Activated T-helper 2 cell treated with anti-CD3 and anti-CD28 coated beads, Interferon-gamma antibody, Interleukin-2, Interleukin-4, amounts not matched to agents 10 μg/mL and 5 μg/mL and 100 μg/mL, durations not matched to agents 14 hours and 24 hours and 36 hours (primary cell): ENCODE data around the gene TTYH1. TPM values are rescaled to one million over a fixed set of nuclear protein-coding genes. Genes with fewer than 3 reads are reported as not detected.

ENCODE experiments used
- DNase-seq: peaks from one replicate; pipeline ENCODE4 v3.0.0; 2021; ENCODE audit warnings: low spot score
- H3K27ac Mint-ChIP-seq: one replicate; pipeline ENCODE4 v1.8.0; 2021; ENCODE audit warnings: mixed read lengths
- H3K27me3 Mint-ChIP-seq: one replicate; pipeline ENCODE4 v1.8.0; 2021; ENCODE audit warnings: low read depth, mixed read lengths
- H3K36me3 Mint-ChIP-seq: one replicate; pipeline ENCODE4 v1.8.0; 2021; ENCODE audit warnings: low read depth, mixed read lengths
- H3K4me1 Mint-ChIP-seq: one replicate; pipeline ENCODE4 v1.8.0; 2021; ENCODE audit warnings: low read depth, mixed read lengths
- H3K4me3 Mint-ChIP-seq: one replicate; pipeline ENCODE4 v1.8.0; 2021; ENCODE audit warnings: low read depth, mild to moderate bottlenecking, moderate library complexity, mixed read lengths
- H3K9me3 Mint-ChIP-seq: one replicate; pipeline ENCODE4 v1.8.0; 2021; ENCODE audit warnings: mixed read lengths
- intact Hi-C: fragments of 100-400 bp; cut with micrococcal nuclease; formaldehyde crosslinking; loops from one replicate; pipeline ENCODE4 v1.15.1; 2023
- total RNA-seq: library from RNA; stranded (reverse); gene quantifications from 2 replicates; pipeline ENCODE4 v1.2.3, GENCODE V29; 2022

The TTYH1 gene
- total RNA-seq, 1 donor from 2014 or later = 0.50 TPM

DNA sequence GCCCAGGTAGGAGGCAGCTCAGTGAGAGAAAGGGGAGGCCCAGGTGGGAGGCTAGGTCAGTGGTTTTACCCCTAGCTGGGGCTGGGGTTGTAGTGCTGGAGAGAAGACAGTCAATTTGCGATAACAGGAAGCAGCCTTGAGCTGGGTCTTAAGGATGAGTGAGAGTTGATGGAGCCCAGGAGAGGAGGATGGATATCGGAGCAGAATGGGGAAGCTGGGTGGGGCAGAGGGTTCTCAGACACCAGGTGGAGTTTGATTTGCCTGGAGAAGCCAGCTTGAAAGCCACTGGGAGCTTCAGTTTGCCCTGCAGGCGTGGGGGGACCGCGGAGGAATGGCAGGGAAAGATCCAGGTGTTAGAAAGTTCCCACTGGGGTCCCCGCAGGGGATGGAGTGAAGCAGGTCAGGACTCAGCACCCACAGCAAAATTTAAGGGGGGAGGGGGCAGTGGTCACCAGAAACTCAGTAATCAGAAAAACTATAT is 58.7 kb downstream of the TTYH1 start:
- intact Hi-C loops = no loop called here
- no peak overlapping the region for H3K27ac Mint-ChIP-seq
- H3K36me3 Mint-ChIP-seq = no peaks in the 10 kb centered on the region
- H3K27me3 Mint-ChIP-seq = peaks cover 41% of the 10 kb centered on the region
- DNase-seq = no peak
- no peaks in the 10 kb centered on the region for H3K9me3 Mint-ChIP-seq
- H3K4me1 Mint-ChIP-seq = peaks cover 7% of the 10 kb centered on the region
- H3K4me3 Mint-ChIP-seq = no peak overlapping the region

DNA sequence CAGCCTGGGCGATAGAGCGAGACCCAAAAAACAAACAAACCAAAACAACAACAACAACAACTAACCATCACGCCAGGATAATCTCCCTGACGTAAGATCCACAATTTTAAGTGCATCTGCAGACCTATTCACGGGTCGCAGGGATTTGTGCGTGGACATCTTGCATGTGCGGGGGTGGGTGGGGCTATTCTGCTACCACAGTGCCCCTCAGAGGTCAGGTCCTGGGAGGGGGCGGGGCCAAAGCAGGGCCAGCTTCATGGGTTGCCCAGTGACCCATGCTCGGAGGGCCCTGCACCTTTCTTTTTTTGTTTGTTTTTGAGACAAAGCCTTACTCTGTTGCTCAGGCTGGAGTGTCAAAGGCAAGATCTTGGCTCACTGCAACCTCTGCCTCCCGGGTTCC is 60.4 kb downstream of the TTYH1 start:
- no peak for DNase-seq
- Mint-ChIP-seq H3K36me3 (no peaks in the 10 kb centered on the region), H3K27me3 (peaks cover 28% of the 10 kb centered on the region), H3K4me3 (no peak overlapping the region), H3K4me1 (peaks cover 10% of the 10 kb centered on the region), H3K9me3 (no peaks in the 10 kb centered on the region), H3K27ac (no peak overlapping the region)
- intact Hi-C loops = no loop called here

DNA sequence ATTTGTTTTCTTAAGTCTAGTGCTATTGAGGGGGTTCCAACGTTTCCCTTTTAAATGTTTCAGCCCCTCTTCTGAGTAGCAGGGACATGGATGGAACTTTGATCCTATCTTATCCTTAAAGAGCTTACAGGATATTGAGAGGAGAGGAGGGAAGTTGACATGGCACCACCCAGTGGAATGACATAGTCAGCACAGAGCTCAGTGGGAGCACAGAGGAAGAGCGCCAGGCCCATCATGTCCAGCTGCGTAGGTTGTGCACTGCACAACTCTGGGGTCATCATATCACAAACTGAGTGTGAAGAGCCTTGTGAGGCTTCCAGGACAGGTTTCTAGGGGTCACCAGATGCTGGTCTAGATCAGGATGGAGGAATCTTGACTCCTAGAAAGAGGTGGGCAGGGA is 62.4 kb downstream of the TTYH1 start:
- peaks cover 16% of the 10 kb centered on the region for H3K4me1 Mint-ChIP-seq
- no peak overlapping the region for H3K27ac Mint-ChIP-seq
- H3K27me3 Mint-ChIP-seq = peaks cover 25% of the 10 kb centered on the region
- H3K9me3 Mint-ChIP-seq = no peaks in the 10 kb centered on the region
- H3K36me3 Mint-ChIP-seq = no peaks in the 10 kb centered on the region
- H3K4me3 Mint-ChIP-seq = no peak overlapping the region
- no peak for DNase-seq
- intact Hi-C loops = loop anchor here (1.0 kb wide), 1 partner anchor 199 kb away; no protein-coding TSS in a partner anchor

DNA sequence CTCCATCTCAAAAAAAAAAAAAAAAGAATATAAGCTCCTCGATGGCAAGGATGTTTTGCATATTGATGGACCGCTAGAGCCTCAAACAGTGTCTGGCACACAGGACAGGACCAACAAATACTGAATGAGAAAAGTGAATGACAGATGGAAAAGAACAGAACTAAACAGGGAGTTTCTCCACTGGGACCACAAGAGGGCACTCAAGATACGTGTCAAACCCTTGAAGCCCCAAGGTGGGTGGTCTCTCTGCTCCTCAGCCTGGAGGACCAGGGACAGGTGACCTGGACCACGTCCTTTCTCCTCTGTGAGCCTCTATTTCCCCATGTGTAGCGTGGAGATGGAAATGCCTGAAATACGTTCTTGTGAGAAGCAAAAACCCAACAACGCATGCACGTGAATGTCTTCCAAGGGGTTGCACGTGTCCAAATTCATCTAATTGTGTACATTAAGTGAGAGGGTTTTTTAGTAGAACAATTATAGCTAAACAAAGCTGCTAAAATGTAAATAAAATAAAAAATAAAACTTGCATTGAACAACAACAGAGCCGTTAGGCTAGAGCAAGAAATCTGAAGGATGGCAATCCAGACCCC is 63.5 kb downstream of the TTYH1 start:
- Mint-ChIP-seq H3K9me3 (no peaks in the 10 kb centered on the region), H3K27me3 (peaks cover 22% of the 10 kb centered on the region), H3K4me3 (no peak overlapping the region), H3K27ac (no peak overlapping the region), H3K4me1 (peaks cover 14% of the 10 kb centered on the region), H3K36me3 (no peaks in the 10 kb centered on the region)
- DNase-seq = no peak
- intact Hi-C loops = loop anchor here (1.0 kb wide), 1 partner anchor 198 kb away; no protein-coding TSS in a partner anchor

DNA sequence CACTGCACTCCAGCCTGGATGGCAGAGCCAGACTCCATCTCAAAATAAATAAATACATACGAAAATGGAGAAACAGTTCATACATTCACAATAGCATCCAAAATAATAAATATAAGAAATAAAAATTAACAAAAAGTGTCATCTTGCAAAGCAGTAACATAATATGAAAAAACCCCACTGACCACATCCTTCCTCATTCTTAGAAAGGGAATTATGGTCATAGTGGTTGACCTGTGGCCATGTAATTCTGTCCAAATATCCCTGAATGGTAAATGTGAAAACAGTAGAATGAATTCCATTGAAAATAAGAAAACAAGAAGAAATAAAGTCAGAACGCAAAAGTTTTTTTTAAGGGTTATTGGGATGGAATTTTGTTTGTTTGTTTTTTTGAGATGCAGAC is 64.8 kb downstream of the TTYH1 start:
- peaks cover 27% of the 10 kb centered on the region for H3K27me3 Mint-ChIP-seq
- H3K9me3 Mint-ChIP-seq = no peaks in the 10 kb centered on the region
- no peak overlapping the region for H3K27ac Mint-ChIP-seq
- no peak overlapping the region for H3K4me3 Mint-ChIP-seq
- DNase-seq = no peak
- H3K36me3 Mint-ChIP-seq = no peaks in the 10 kb centered on the region
- H3K4me1 Mint-ChIP-seq = peaks cover 20% of the 10 kb centered on the region
- intact Hi-C loops = loop anchor here (5.0 to 10.0 kb wide), 2 partner anchors 42 to 75 kb away; no protein-coding TSS in a partner anchor

DNA sequence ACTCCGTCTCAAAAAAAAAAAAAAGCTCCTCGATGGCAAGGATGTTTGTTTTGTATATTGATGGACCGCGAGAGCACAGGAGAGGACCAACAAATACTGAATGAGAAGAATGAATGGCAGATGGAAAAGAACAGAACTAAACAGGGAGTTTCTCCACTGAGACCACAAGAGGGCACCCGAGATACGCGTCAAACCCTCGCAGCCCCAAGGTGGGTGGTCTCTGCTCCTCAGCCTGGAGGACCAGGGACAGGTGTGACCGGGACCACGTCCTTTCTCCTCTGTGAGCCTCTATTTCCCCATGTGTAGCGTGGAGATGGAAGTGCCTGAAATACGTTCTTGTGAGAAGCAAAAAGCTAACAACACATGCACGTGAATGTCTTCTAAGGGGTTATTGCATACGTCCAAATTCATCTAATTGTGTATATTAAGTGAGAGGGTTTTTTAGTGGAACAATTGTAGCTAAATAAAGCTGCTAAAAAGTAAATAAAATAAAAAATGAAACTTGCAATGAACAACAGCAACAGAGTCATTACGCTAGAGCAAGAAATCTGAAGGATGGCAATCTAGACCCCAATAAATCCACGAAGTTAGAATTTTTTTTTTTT is 66.2 kb downstream of the TTYH1 start:
- intact Hi-C loops = loop anchor here (5.0 to 10.0 kb wide), 2 partner anchors 41 to 73 kb away; no protein-coding TSS in a partner anchor

DNA sequence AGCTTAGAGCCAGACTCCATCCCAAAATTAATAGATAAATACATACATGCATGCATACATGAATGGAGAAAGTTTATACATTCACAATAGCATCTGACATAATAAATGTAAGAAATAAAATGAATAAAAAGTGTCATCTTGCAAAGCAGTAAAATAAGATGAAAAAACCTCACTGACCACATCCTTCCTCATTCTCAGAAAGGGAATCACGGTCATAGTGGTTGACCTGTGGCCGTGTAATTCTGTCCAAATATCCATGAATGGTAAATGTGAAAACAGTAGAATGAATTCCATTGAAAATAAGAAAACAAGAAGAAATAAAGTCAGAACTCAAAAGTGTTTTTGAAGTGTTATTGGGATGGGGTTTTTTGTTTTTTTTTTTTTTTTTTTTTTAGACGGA is 67.6 kb downstream of the TTYH1 start:
- Mint-ChIP-seq H3K27ac (no peak overlapping the region), H3K4me3 (no peak overlapping the region)
- intact Hi-C loops = loop anchor here (5.0 to 10.0 kb wide), 2 partner anchors 39 to 72 kb away; no protein-coding TSS in a partner anchor

More for the DNA sequence above, 66.2 kb downstream of the TTYH1 start:
- Mint-ChIP-seq H3K36me3 (no peaks in the 10 kb centered on the region), H3K9me3 (no peaks in the 10 kb centered on the region), H3K4me1 (peaks cover 26% of the 10 kb centered on the region), H3K27ac (no peak overlapping the region), H3K4me3 (no peak overlapping the region), H3K27me3 (peaks cover 32% of the 10 kb centered on the region)
- no peak for DNase-seq

DNA sequence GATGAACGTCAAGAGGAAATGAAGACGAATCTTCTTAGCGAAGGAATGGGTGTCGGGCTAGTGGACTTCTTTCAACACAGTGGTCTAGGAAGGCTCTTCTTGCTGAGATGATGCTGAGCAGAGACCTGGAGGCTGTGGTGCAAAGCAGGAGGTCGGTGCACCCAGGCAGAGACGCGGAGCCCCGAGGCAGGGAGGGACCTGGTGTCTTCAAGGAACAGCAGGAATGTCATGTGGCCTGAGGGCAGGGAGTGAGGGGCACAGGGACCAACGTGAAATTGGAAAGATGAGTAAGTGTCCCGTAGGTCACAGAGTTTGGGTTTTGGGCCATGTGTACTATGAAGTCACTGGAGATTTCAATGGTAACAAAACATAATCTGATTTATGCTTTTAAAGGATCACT is 69.2 kb downstream of the TTYH1 start:
- intact Hi-C loops = loop anchor here (5.0 to 10.0 kb wide), 2 partner anchors 38 to 70 kb away; no protein-coding TSS in a partner anchor
- Mint-ChIP-seq H3K36me3 (no peaks in the 10 kb centered on the region), H3K9me3 (no peaks in the 10 kb centered on the region), H3K27ac (no peak overlapping the region), H3K4me3 (no peak overlapping the region), H3K4me1 (peaks cover 25% of the 10 kb centered on the region), H3K27me3 (peaks cover 25% of the 10 kb centered on the region)
- no peak for DNase-seq

More for the DNA sequence above, 67.6 kb downstream of the TTYH1 start:
- Mint-ChIP-seq H3K27me3 (peaks cover 23% of the 10 kb centered on the region), H3K9me3 (no peaks in the 10 kb centered on the region), H3K4me1 (peaks cover 26% of the 10 kb centered on the region), H3K36me3 (no peaks in the 10 kb centered on the region)
- no peak for DNase-seq

DNA sequence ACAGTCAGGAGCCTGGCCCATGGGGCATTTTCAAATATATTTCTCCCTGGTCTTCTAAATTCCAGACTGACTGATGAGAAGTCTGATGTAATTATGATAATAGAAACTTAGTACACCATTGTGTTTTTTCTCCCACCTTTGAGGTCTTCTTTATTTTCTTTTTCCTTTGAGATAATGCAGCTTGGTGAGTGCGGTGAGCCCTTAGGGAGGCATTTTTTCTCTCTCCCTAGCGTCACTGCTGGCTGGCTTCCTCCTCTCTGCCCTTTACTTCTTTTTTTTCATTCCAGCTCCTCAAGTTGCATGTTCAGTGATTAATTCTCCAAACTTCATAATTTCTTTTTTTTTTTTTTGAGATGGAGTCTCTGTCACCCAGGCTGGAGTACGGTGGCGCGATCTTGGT is 70.6 kb downstream of the TTYH1 start:
- no peaks in the 10 kb centered on the region for H3K9me3 Mint-ChIP-seq
- peaks cover 28% of the 10 kb centered on the region for H3K27me3 Mint-ChIP-seq
- H3K27ac Mint-ChIP-seq = no peak overlapping the region
- DNase-seq = no peak
- H3K36me3 Mint-ChIP-seq = no peaks in the 10 kb centered on the region
- intact Hi-C loops = loop anchor here (10.0 kb wide), 1 partner anchor 69 kb away; no protein-coding TSS in a partner anchor
- no peak overlapping the region for H3K4me3 Mint-ChIP-seq
- H3K4me1 Mint-ChIP-seq = peaks cover 21% of the 10 kb centered on the region

Other genes starting within 250 kb of the TTYH1 start
- gene TMC4, start 242.3 kb upstream of the TTYH1 start, total RNA-seq = 0.16 and 0.37 TPM in 2 replicates
- 311 and 318 TPM in 2 replicates for gene MBOAT7, start 225.9 kb upstream of the TTYH1 start, total RNA-seq
- 16.8 and 19.0 TPM in 2 replicates for gene TSEN34, start 224.2 kb upstream of the TTYH1 start, total RNA-seq
- gene RPS9, start 214.6 kb upstream of the TTYH1 start, total RNA-seq = 1,460 and 1,467 TPM in 2 replicates
- gene LILRB3, start 192.5 kb upstream of the TTYH1 start, total RNA-seq = 0.64 TPM in 1 of 2 replicates, not detected in the other
- gene LILRA6, start 172.7 kb upstream of the TTYH1 start, total RNA-seq = not detected in 2 replicates
- 0.05 TPM in 1 of 2 replicates, not detected in the other for gene LILRB5, start 158.2 kb upstream of the TTYH1 start, total RNA-seq
- not detected in 2 replicates for gene LILRB2, start 134.4 kb upstream of the TTYH1 start, total RNA-seq
- gene LILRA5, start 102.3 kb upstream of the TTYH1 start, total RNA-seq = not detected in 2 replicates
- not detected in 2 replicates for gene LILRA4, start 76.3 kb upstream of the TTYH1 start, total RNA-seq
- gene LAIR1, start 50.5 kb upstream of the TTYH1 start, total RNA-seq = 8.8 and 10.8 TPM in 2 replicates
- 203 and 209 TPM in 2 replicates for gene LENG8, start 33.7 kb downstream of the TTYH1 start, total RNA-seq
- gene LENG9, start 48.3 kb downstream of the TTYH1 start, total RNA-seq = 7.5 and 8.1 TPM in 2 replicates
- gene CDC42EP5, start 57.8 kb downstream of the TTYH1 start, total RNA-seq = 1.0 TPM in 1 of 2 replicates, not detected in the other
- gene LAIR2, start 87.4 kb downstream of the TTYH1 start, total RNA-seq = 76.8 and 77.7 TPM in 2 replicates
- gene LILRA2, start 158.3 kb downstream of the TTYH1 start, total RNA-seq = not detected in 2 replicates
- gene LILRA1, start 178.2 kb downstream of the TTYH1 start, total RNA-seq = not detected in 2 replicates
- gene LILRB1, start 215.0 kb downstream of the TTYH1 start, total RNA-seq = not detected in 2 replicates
- 0.32 and 0.46 TPM in 2 replicates for gene LILRB4, start 247.5 kb downstream of the TTYH1 start, total RNA-seq